GM12872 (cell line): Measurements from ENCODE around the gene CNN3.

ENCODE experiments used
- TF ChIP-seq, protein P1 (sequence below): IDR thresholded peaks from 3 replicates; pipeline ENCODE4 v1.5.1; 2011; ENCODE audit warnings: low read depth, mild to moderate bottlenecking, low read length, moderate library complexity; ENCODE audit not compliant: insufficient read depth

Gene CNN3

DNA sequence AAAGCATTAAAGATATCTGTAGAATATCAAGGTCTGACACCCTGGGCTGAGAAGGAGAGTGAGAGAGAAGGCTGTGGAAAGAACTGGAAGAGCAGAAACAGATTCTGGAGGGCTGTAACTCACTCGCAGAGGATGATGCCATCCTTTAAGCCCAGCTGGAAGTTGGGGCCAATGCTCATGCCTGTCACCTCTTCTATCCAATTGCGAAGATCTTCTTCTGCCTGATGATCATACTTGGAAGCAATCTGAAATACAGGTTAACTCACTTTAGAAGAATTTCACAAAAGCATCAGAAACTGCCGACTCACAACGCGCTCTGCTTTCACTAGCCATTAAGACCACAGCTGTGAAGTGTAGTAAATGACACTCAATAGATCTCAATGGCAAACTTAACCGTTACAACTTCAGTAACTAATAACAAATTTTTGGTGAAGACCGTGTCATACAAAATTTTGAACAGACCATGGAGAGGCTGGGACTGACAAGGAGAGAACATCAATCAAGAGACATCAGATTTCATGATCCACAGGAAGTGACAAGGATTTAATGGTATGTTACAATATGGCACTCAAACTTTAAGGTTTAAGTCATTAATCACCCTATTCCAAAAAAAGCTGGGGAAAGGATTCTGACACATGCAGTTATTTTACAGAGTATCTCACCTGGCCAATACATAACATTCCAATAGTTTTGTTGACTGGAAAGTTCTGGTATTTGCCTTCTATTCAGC lies 23.5 kb downstream of the CNN3 start:
- TF ChIP-seq, protein P1, sequence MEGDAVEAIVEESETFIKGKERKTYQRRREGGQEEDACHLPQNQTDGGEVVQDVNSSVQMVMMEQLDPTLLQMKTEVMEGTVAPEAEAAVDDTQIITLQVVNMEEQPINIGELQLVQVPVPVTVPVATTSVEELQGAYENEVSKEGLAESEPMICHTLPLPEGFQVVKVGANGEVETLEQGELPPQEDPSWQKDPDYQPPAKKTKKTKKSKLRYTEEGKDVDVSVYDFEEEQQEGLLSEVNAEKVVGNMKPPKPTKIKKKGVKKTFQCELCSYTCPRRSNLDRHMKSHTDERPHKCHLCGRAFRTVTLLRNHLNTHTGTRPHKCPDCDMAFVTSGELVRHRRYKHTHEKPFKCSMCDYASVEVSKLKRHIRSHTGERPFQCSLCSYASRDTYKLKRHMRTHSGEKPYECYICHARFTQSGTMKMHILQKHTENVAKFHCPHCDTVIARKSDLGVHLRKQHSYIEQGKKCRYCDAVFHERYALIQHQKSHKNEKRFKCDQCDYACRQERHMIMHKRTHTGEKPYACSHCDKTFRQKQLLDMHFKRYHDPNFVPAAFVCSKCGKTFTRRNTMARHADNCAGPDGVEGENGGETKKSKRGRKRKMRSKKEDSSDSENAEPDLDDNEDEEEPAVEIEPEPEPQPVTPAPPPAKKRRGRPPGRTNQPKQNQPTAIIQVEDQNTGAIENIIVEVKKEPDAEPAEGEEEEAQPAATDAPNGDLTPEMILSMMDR = no peak

DNA sequence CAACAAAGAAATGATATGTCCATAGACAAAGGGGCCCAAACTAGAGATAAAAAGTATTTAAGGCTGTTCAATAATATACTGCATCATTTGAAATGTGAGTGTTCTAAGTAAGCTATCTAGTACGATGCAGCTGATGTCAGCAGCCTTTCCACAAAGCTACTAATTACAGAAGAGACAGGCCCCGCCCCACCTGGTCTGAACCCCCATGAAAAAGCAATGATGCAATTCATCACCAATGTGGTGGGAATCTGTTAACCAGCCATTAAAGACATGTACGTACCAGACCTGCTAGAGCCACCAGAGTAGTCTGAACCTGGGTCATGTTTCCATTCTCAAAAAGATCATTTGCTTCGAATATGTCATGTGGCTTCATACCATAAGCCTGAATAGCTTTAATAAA lies 25.1 kb downstream of the CNN3 start:
- TF ChIP-seq, protein P1 = no peak

DNA sequence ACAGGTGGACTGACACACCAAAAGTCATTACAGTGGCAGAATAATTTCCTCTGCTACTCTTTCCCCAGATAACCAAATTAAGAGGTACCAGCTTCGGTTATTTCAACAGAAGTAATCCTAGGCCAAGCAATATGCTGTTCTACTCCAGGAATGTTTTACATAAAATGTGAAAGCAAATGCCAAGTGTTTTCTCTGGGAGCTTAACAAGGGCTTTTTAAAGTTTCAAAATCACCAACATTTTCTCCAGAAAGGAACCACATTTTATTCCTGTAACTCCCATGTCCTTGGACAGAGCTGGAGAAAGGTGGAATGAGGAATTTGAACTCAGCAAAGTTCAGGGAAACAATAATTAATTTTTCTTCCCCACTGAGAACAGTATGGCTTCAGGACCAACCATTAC lies 27.2 kb downstream of the CNN3 start:
- TF ChIP-seq, protein P1 = no peak

DNA sequence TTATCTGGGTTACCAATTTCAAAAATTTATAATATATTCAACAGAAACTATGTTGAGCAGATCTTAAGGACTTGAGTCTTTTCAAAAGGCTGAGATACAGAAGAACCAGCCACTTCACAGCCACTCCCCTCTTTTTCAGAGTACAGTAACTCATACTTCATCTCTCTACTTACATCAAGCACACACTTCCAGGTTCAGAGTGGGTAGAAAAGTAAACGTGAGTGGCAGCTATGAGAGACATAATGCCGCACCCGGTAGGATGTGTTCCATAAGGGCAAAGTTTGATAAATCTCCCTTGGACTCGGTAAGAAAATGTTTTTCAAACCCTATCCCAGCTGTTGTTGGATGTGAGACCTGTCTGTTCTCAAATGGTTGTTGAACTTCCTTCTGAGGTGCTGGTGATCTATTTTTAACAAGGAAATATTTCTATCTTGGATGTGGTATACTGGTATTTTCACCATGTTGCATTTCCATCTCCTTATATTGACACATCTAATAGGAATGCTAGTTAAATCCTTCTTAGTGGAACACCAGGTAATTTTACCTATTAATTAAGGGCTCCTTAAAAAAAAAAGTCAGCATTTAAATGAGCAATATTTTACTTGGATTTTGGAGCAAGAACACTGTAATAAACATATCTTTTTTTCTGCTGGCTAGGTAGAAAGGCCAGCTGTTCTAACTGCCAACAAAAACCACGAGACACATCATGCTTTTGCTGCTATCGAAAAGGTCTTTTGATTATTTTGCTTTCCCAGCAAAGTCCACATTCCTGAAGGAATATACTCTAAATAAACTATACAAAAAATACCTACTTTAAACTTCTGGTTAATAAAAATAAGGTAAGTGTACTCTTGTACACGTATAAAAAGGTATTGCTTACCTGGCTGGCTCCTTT lies 28.2 kb downstream of the CNN3 start:
- TF ChIP-seq, protein P1 = no peak

DNA sequence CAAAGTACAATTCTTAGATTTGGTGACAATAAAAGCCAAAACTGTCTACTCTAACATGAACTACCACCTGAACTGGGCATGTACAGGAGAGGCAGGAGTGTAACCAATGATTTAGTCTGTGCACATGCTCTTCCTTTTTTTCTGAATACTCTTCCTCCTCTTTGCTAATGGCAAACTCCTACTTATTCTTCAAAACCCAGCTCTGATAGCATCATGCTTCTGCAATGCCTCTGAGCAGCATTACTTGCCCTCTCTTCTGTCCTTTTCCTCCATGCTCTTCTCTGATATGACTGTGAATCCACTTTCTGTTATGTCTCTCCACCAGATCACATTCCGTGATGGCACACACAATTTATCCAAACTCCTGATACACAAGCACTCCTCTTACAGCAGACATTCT lies 31.4 kb downstream of the CNN3 start:
- TF ChIP-seq, protein P1 = no peak

DNA sequence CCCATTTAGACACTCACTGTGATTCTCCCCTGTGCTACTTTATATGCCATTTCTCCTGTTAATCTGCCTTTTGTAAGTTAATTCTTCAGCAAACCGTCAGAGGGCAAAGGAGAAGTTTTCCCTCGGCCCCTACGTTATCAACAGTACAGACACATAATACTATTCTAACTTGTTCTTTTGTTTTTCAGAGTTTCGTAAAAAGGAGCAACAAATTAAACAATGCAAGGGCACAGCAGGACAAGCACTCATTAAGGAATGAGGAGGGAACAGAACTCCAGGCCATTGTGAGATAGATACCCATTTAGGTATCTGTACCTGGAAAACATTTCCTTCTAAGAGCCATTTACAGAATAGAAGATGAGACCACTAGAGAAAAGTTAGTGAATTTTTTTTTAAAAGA lies 32.3 kb downstream of the CNN3 start:
- TF ChIP-seq, protein P1 = no peak

DNA sequence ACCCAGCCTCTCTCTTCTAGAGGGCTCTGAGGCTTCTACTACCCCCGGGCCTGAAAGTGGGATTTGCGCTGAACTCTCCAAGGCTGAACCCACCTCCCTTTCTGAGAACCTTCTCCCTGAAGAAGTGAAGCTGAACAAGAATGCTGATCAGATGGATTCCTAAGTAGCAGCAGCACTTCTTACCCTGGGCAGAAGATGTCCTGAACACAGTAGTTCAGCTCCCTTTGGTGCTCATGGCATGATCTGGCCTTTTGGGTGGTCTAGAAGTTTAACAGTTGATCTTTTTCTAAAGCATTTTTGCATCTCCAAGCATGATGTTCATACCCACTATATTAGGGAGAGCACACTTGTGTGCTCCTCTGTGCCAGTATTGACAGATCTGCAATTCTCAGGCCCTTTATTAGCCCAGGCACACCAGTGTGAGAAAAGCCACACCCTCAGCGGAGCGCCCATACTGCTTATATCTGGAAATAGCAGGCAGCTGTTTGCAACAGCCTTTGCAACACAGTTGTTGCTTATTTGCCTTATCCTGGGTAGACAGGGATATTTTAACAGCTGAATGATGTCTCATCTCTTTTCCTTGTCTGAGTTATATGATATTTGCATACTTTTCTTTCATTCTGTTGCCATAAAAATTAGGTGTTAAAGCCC lies 34.2 kb downstream of the CNN3 start:
- TF ChIP-seq, protein P1 = no peak
